ENCODE measurements around the gene BRS3.

BRS3 gene

GRCh38 chrX:136525738-136526606 lies 38.2 kb downstream of the BRS3 start:
- TF ChIP-seq MAX (IDR thresholded peaks at IDR 0.05; ENCODE audit: low read depth, low read length), result no peak
- TF ChIP-seq MYC (IDR thresholded peaks at IDR 0.05; ENCODE audit: low read depth, low read length), result no peak
- no peak for TF ChIP-seq CTCF (IDR thresholded peaks at IDR 0.05; ENCODE audit: low read depth, low read length)
- no peak for TF ChIP-seq POLR2A (IDR thresholded peaks at IDR 0.05; ENCODE audit: extremely low read depth, insufficient read length)
- no peak overlapping the region for H3K4me3 ChIP-seq (ENCODE audit: low read depth, low read length)
- no peak for DNase-seq (ENCODE audit: low read depth)

- TF ChIP-seq CTCF (IDR thresholded peaks at IDR 0.05; ENCODE audit: low read depth, low read length) (no peak), POLR2A (IDR thresholded peaks at IDR 0.05; ENCODE audit: extremely low read depth, insufficient read length) (no peak), MYC (IDR thresholded peaks at IDR 0.05; ENCODE audit: low read depth, low read length) (no peak), MAX (IDR thresholded peaks at IDR 0.05; ENCODE audit: low read depth, low read length) (no peak)
- peak; percentile 15 for DNase-seq (ENCODE audit: low read depth)
- no peak overlapping the region for H3K4me3 ChIP-seq (ENCODE audit: low read depth, low read length)
These were observed 41.0 kb downstream of the BRS3 start for GRCh38 chrX:136528645-136529315.

- H3K4me3 ChIP-seq (ENCODE audit: low read depth, low read length), result no peak overlapping the region
- TF ChIP-seq POLR2A (IDR thresholded peaks at IDR 0.05; ENCODE audit: extremely low read depth, insufficient read length) (no peak), CTCF (IDR thresholded peaks at IDR 0.05; ENCODE audit: low read depth, low read length) (no peak), MYC (IDR thresholded peaks at IDR 0.05; ENCODE audit: low read depth, low read length) (no peak), MAX (IDR thresholded peaks at IDR 0.05; ENCODE audit: low read depth, low read length) (no peak)
- no peak for DNase-seq (ENCODE audit: low read depth)
These were observed 42.0 kb downstream of the BRS3 start for GRCh38 chrX:136529795-136530194.

- TF ChIP-seq CTCF (IDR thresholded peaks at IDR 0.05; ENCODE audit: low read depth, low read length) (no peak), POLR2A (IDR thresholded peaks at IDR 0.05; ENCODE audit: extremely low read depth, insufficient read length) (no peak), MYC (IDR thresholded peaks at IDR 0.05; ENCODE audit: low read depth, low read length) (no peak), MAX (IDR thresholded peaks at IDR 0.05; ENCODE audit: low read depth, low read length) (no peak)
- no peak for DNase-seq (ENCODE audit: low read depth)
- H3K4me3 ChIP-seq (ENCODE audit: low read depth, low read length), result no peak within 1 kb of the TSS
These were observed 44.2 kb downstream of the BRS3 start, which contains the start of gene VGLL1 for GRCh38 chrX:136531951-136532350. Gene VGLL1 (plus strand): TSS chrX:136532215. CDS start chrX:136536021, 3,806 bp downstream.

GRCh38 chrX:136534131-136534530 lies 46.4 kb downstream of the BRS3 start:
- TF ChIP-seq CTCF (IDR thresholded peaks at IDR 0.05; ENCODE audit: low read depth, low read length) (no peak), MAX (IDR thresholded peaks at IDR 0.05; ENCODE audit: low read depth, low read length) (no peak), POLR2A (IDR thresholded peaks at IDR 0.05; ENCODE audit: extremely low read depth, insufficient read length) (no peak), MYC (IDR thresholded peaks at IDR 0.05; ENCODE audit: low read depth, low read length) (no peak)
- no peak for DNase-seq (ENCODE audit: low read depth)
- no peak overlapping the region for H3K4me3 ChIP-seq (ENCODE audit: low read depth, low read length)

Data from NB4 (cell line).